GM23248 (cell line): ENCODE results near the gene PLPPR1.

ENCODE experiments used
- EZH2 ChIP-seq: fragments of 200-600 bp; sonication (generic); IDR thresholded peaks from 2 replicates; pipeline ENCODE4 v1.6.1; 2018; ENCODE audit warnings: antibody characterized with exemption, mild to moderate bottlenecking; ENCODE audit not compliant: insufficient read depth, poor library complexity, severe bottlenecking
- EZH2phosphoT487 ChIP-seq: fragments of 200-600 bp; sonication (generic); IDR thresholded peaks from 2 replicates; pipeline ENCODE4 v1.6.1; 2018; ENCODE audit warnings: antibody characterized with exemption, moderate library complexity, mild to moderate bottlenecking, low read depth; ENCODE audit not compliant: insufficient read depth

DNA sequence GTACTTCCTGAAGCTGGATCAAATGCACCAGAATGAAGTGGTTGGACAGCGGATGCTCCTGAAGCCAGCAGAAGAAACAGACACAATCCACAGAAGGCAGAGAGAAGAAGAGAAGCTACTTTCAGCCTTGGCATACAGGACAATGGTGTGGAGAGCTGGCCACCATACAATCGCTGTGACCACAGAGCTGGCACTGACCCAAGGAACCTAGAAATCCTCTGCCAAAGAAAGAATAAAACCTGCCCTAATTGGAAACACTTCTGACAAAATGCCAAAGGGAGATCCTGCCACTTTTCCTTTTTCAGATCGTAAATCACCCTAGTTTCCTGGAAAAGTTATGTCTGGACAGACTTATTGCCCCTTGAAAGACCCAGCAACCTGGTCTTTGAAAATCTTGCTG lies 278.5 kb downstream of the PLPPR1 start:
- no peak for TF ChIP-seq EZH2
- no peak for TF ChIP-seq EZH2phosphoT487
